ENCODE measurements around the gene DNASE2B.

DNASE2B gene

DNA sequence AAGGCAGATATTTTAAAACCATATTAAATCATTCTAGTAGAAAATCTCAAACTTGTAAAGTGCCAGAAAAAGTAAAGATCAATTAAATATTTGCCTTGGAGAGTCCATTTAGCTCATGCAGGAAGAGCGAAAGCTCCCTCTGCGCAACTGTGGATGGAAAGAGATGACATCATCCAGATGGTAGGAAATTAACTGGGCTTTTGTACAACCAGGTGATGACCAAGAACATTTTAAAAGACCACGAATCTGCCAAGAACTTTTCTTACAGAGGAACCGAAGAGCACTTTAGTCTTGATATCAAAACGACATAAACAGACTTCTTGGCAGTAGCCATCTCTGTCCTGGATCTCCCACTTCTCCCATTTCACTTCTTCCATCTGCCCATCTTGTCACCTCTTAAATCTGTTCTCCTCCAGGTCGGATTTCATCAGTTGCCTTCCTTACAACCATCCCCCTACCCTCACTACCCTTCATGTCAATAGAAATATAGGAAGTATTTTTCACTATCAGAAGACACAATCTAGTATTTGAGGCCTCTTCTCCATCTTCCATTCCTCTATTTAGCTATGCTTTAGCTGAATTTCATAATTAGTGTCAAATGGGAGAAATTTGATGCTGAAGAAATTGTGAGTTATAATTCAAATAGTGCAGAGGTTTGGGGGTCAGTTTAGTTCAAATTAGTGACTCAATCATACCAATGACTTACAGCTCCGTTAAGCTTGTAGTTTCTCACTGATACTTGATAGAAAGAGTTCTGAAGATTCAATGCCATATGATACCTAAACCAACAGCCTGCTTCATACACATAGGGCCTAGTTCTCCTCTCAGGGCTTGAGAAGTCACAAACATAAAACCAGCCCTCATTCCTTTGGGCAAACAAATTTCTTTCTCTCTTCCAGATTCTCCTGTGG, 22.0 kb upstream of the DNASE2B start:
- DNase-seq: no peak

DNA sequence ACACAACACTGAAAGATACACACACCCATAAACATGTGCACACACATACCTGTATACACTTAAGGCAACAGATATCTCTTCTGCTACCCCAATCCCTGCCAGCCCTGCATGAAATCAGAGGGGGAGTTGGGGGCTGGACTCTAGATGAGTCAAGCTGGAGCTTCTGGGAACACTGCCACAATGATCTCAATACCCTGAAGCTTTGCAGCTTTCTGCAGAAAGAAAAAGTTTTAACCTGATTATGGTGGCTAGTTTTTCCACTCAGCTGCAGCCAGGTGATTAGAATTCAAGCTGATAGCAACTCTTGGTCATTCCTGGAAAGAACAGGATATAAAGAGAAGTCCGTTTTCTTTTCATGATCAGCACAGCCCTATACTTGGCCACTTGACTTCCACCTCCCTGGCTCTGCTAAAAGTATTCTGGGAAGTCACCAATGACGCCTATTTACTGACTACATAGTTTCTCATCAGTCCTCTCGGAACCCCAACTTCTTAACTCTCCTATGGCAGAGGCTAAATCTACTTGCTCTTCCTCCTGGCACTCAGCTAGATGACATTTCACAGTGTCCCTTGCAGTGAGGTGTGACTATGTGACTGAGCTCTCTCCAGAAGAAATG, 20.7 kb upstream of the DNASE2B start:
- peak; percentile 59 for DNase-seq

DNA sequence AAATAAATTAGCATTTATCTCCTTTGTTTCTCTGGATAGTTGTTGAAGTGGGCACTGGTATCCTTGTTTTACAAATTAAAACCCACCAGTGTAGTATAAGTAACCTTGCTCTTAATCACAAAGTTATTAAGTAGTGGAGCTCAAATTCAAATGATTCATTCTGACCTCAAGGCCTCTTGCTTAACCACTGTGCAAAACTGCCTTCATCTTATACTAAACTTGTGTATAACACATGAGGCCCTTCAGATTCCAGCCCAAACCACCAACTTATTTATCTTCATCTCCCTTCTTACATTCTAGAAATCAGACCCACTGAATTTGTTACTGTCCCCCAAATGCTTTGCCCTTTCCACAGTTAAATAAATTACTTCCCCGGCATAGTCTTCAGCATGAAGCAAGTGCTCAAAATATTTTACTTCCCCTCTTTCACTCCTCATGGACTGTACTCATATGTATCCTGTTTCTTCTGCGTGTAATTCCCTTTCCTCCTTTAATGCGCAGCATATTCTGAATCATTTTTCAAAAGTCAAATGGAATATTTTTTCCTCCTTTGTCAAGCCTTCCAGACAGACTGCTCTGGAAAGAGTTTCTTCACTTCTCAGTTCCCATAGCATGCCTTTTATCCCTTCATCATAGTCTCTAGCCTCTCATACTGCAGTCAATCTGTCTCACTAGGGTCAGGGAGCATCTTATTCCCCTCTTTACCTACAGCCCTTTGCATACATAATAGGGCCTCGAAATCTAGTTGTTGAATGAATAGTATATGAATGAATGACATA, 19.0 kb upstream of the DNASE2B start:
- no peak for DNase-seq

DNA sequence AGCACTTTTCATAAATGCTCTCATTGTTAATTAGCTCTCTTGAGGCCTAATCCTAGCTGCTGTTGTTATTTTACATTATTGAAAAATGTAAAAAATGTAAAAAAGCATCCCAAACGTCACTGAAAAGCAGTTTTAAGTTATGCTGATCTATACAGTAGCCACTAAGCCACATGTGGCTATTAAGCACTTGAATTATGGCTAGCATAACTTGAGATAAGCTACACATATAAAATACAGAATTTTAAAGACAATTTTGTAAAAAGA, 18.4 kb upstream of the DNASE2B start:
- DNase-seq: no peak

DNA sequence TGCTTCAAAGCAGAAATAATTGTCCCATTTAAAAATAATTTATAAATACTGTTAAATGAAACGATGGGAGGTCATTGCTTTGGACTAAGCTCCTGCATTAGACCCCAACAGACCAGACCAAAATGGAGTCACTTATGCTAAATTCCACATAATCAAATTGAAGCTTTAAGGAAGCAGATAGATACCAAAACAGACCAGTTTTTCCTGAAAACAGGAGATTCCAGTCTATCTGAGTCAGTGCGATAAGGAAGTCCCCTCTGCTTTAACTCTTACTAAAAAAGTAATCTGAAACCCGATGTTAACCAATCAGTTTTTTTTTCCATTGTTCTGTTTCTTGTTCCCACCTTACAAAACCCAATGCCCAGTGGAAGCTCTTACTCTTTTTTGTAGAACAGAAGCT, 16.2 kb upstream of the DNASE2B start:
- no peak for DNase-seq

DNA sequence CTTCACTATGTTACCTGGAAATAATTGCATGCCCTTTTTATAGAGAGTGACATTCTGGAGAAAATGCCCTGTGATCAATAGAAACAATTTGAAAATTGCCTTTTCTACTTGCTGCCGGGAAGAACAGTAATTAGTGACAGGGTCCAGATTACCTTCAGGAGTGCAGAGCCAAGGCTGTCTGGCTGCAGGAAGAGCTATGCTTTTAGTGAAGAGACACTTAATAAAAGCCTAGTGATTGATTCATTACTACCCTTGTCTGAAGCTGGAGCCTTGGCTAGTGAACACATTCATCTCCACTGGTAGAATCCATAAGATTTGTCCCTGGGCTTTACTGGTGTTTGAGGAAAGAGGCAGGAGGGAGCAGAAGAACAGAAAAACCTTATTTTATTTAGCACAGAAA, 12.9 kb upstream of the DNASE2B start:
- no peak for DNase-seq

DNA sequence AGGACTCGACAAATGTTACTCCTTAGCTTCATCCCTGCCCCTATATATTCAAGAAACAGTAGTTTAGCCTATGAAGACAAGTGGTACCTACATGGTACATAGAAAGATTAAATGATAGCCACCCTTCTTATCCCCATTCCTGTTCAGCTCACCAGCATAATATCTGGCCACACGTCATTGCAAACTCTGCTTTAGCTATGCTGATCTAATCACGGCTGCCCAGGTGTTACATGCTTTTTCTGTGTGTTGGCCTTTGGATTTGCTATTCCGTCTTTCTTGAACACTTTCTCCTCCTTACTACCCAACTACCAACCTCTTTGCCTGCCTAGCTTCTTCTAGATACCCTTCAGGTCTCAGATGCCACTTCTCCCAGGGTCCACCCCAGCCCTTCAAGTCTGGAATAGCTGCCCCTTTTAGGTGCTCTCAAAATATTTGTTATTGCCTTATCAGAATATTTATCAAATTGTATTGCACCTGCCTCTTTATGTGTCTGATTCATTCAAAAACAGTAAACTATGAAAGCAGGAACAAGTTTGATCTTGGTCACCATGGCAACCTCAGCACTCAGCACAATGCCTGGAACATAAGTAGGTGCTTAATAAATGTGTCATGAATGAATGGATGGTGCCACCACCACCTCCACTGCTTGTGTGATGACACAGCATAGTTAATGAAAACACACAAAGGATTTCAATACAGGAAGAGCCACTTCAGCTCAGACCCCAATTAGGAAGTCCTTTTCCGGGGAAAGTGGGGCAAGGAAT, 11.4 kb upstream of the DNASE2B start:
- DNase-seq: no peak

DNA sequence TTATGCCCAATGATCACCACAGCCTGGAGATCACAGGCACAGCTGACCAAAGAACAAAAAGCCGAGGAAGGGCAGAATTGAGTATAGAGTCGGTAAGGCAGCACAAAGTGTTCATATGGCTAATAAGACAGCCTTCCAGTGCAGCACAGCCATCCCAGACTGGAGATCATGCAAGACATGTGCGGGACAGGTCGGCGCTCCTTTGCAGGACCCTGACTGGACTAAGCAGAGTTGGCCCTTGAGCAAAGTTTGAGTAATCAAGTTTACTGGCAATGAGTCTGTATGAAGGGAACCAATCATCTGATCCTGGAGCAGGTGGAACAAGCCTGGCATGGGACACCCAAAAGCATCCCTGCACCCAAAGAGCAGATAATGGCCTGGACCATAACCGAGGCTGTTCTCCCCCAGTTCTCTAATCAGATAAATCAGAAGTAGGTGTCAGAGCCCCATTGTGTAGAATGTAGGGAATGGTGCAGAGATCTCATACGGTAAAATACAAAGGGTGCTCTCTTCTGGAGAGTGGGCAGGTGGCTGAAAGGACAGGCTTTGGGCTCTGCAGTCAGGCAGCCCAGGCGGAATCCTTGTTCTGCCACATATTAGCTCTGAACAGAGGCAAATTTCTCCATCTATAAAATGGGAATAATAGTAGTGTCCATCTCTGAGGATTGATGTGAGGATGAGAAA, 10.7 kb upstream of the DNASE2B start:
- no peak for DNase-seq

DNA sequence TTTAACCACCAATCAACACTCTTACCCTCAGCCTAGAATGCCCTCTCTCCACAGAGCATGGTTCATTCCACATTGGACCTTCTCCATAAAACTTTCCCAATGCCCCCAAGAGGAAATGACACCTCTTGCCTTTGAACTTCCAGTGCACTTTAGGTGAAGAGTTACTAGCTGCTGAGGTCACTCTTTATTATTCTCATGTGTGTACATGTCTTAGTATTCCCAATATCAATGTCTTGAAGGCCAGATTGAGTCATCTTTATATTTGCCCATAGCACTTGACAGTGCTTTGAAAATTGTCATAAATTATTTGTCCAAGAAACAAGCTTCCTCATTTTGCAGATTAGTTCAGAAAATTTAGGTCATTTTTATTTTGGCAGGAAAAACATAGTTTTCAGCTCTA, 8.1 kb upstream of the DNASE2B start:
- no peak for DNase-seq

DNA sequence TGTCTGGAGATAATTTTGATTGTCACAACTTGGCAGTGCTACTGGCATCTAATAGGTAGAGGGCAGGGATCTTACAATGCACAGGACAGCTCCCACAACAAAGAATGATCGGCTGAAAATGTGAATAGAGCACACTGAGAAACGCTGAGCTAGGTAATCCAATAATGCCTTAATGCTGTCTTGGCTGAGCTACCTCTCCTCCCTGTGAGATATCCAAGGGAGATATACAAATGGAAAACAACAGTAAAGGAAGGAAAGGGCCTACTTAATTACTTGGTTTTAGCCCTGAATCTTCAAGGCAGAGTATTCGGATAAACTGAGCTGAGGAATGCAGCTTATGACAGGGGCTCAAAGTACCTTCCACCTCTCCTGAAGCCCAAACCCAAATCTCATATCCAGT, 2.9 kb downstream of the DNASE2B start:
- no peak for DNase-seq

DNA sequence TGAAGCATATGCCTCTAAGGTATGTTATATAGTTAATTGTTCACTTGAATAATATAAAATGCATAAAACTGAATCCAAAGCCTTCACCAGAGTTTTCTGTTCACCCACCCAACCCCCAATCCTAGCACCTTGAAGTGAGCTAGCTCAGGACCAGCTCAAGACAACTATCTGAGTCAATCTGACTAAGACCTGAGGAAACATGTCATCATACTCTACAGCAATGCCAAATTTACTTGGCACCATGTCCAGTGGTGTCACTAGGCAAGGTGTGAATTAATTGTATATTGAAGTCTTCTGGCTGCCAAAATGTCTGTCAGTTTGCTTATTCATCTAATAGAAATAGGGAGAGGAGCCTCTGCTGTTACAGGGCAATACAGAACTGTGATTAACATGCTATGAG, 3.8 kb downstream of the DNASE2B start:
- no peak for DNase-seq

DNA sequence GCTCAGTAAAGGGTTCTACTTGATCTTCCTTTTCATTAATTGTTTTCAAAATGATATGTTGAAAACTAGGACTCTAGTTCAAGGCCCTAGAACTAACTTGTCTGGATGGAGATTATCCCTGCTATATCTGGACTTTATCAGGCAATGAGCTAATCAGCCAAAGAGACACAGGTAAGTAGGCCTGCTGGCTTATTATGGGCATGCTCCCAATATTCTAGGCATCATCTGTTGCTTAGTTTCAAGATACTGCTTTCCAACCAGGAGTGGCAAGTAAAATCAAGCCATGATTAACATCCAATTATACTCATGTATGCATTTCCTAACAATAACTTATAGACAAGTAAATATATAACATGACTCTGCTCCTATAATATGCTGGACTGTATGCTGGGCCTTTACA, 4.2 kb downstream of the DNASE2B start:
- no peak for DNase-seq

DNA sequence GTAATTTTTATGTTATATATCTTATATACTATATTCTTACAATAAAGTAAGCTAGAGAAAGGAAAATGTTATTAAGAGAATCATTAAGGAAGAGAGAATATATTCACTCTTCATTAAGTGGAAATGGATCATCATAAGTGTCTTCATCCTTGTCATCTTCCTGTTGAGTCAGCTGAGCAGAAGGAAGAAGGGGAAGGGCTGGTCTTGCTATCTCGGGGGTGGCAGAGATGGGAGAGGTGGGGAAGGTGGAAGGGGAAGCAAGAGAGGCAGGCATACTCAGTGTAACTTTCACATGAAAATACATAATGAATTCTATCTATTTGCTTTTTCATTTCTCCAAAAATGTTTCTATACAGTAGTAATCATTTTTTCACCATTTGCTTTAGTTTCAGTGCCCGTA, 5.1 kb downstream of the DNASE2B start:
- DNase-seq: no peak

DNA sequence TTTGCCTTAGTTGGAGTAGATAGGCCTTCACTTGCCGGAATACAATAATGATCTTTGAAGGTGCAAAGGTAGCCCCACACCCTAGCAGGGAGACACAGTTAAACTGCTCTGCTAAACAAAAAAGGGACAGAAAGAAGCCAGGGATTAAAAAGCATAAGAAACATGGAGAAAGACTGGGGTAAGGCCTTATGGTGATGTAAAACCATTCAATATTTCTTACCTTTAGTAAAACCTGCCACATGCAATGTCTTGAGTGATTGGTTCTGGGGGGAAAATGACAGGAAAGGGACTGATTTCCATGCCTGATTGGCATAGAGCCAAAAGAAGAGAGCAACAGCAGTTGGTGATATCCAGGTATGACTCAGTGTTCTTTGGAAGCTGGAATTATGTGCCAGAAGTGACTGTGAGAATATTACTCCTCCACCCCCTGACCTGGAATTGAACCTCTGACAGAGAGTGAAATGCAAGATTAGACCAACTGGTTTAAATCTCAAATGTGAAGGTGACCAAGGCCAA, 8.1 kb downstream of the DNASE2B start:
- no peak for DNase-seq

DNA sequence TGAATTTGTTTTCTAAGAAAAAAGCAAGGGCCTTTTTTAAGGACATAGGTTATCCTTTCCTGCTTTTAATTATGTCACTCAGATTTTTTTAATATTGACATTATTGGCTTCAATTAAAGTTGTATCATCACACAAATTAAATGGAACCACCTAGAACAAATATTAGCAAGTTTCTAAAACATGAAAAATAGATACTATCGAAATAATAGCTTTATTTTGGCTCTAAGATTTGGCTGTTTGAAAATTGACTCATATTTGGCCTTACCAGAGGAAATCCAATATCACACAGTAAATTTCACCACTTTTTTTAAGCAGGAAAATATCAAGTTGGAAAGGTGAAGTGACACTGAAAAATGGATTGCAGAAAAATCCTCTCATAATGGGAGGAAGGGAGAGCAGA, 9.2 kb downstream of the DNASE2B start:
- DNase-seq: no peak

DNA sequence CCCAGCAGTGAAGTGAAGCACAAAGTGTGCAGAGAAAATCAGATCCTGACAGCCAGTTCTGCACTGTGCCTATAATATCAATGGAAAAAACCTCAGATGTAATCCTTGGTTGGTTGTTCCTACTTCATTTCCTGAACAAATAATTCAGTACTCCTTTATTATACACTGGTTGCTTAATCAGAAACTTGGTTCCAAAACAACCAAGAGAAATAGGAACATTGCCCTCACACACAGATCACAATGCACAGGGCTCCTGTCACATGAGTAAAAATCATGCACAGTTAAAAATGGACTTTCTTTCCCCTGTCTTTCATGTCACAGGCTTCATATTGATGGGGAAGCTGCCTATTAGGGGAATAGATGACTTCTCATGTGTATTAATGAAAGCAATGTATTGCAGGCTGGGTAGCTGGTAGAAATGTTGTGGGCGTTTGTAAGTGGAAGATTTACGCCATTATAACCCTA, 9.7 kb downstream of the DNASE2B start:
- DNase-seq: no peak

DNA sequence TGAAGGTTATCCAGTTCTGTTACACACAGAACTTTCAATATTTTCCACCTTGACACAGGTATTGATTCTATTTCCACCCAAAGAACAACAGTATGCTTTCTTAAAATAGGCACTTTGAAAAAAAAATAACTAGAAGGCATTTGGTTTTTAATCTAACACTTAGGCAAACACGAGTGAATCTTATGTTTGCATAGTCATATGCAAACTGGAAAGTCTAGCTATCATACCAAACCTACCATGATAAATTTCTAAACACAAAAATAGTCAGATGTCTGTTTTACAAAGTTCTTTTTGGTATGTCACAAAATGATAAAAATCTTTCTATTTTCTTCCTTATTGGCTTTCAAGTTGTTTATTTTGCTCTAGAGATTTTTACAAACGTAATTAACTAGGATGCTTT, 11.6 kb downstream of the DNASE2B start:
- DNase-seq: no peak

DNA sequence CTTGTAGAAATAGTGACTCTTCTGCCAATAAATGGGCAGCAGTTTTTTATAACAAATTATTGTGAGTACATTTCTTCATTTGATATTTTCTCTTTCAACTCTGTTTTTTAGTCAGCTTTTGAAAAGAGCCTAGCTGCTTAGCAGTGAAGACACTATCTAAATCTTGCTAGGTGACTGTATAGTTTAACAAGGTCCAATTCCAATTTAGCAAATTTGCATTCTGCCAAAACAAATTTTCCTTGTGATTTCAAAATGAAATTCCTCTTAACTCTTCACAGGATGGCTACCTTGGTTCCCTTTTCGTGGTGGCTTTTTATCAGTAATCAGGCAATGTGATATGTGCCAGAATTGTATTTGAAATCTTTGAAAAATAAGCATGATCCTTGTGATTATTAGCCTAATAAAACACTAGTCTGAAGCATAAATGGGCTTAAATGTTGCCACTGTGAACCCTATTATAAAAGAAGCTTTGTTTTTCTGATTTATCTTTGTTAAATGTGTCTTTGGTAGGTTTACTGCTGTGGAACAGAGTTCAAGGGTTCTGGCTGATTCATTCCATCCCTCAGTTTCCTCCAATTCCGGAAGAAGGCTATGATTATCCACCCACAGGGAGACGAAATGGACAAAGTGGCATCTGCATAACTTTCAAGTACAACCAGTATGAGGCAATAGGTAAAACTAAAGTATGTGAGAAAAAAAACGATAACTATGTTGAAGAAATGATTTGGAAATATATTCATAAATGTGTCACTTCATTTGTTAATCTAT, 12.2 kb downstream of the DNASE2B start:
- DNase-seq: no peak

DNA sequence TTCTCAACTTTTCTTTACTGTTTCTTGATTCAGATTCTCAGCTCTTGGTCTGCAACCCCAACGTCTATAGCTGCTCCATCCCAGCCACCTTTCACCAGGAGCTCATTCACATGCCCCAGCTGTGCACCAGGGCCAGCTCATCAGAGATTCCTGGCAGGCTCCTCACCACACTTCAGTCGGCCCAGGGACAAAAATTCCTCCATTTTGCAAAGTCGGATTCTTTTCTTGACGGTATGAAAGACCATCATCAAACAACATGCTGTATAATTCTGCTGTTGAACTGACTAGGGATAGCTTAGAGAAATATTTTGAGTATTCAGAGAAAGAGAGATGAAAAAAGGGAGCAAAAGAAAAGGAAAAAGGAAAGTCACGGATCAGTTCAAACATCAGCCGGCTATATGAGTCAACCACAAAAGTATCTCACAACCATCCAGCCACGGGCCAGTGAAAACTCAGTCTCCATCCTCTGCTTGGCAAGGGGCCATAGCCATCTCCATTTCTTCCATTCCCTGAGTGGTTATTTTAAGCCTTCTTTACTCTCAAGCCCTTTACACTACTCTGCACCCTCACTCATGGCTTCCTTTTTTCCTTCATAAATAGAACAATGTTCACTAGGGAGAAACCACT, 14.1 kb downstream of the DNASE2B start:
- DNase-seq: no peak

DNA sequence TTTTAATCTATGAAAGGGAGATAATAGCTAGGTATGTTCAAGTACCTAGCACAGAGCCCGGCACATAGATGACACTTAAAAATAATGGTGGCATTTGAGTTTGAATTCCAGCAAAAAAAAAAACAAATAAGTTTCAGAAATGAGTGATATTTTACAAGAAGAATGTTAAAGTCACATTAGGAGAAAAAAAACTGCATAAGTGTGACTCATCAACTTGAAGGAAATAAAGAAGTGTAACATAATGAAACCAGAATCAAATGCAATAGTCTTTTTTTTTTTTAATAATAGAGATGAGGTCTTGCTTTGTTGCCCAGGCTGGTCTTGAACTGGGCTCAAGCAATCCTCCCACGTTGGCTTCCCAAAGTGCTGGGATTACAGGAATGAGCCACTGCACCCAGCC, 17.1 kb downstream of the DNASE2B start:
- no peak for DNase-seq

DNA sequence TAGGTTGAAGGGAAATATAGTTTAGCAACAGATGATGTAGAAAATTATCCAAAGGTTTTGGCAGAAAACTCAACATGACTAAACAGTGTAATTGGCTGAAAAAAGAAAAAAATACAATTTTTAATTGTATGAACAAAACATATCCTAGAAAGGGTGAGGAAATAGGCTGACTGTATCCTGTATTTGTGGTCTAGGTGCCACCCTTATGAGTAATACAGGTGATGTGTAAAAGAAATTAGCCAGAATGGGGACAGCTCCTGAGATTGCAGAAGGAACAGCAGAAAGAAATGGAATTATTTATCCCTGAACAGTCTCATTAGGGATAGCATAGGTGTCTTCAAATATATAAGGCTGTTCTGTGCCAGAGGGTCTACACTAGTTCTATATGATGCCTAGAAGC, 24.6 kb downstream of the DNASE2B start:
- DNase-seq: no peak
